Upper lobe of right lung (tissue), 1 donor: ENCODE results near the gene PGR. TPM values are rescaled to one million over a fixed set of nuclear protein-coding genes. Genes with fewer than 3 reads are reported as not detected.

Experiments
- ATAC-seq: fragments of 200-7000 bp; cut with Tn5 transposase; one replicate; pipeline ENCODE4 v1.9.1; 2020; ENCODE audit warnings: mild to moderate bottlenecking, moderate library complexity
- DNase-seq: peaks from one replicate; pipeline ENCODE4 v3.0.0-alpha.2; 2020
- H3K27ac ChIP-seq: fragments of 200-600 bp; one replicate; pipeline ENCODE4 v1.8.0; 2022
- H3K27me3 ChIP-seq: fragments of 200-600 bp; one replicate; pipeline ENCODE4 v1.8.0; 2022; ENCODE audit warnings: mild to moderate bottlenecking
- H3K36me3 ChIP-seq: fragments of 200-600 bp; one replicate; pipeline ENCODE4 v1.8.0; 2022
- H3K4me1 ChIP-seq: fragments of 200-600 bp; one replicate; pipeline ENCODE4 v1.8.0; 2022
- H3K4me3 ChIP-seq: fragments of 200-600 bp; one replicate; pipeline ENCODE4 v1.8.0; 2022; ENCODE audit warnings: mild to moderate bottlenecking
- H3K9me3 ChIP-seq: fragments of 200-600 bp; one replicate; pipeline ENCODE4 v1.8.0; 2022
- CTCF ChIP-seq: fragments of 200-600 bp; IDR thresholded peaks from one replicate; pipeline ENCODE4 v1.8.0; 2022; ENCODE audit warnings: antibody characterized with exemption
- intact Hi-C: fragments of 100-400 bp; cut with DNase I; formaldehyde crosslinking; loops from one replicate; pipeline ENCODE4 v1.11.0; 2022
- total RNA-seq: library from RNA; stranded (reverse); fragmentation: NEBNext Ultra II Directional; extraction: Animal tissue kit (Norgen Biotek cat#: 25700); gene quantifications from one replicate; pipeline ENCODE4 v1.2.1, GENCODE V29; 2021
- donor health status: DM: no; HTN: yes; CAD: no; lungs with severe emphysema.

The PGR gene
- total RNA-seq, 1 donor from 2014 or later: 3.0 TPM

DNA sequence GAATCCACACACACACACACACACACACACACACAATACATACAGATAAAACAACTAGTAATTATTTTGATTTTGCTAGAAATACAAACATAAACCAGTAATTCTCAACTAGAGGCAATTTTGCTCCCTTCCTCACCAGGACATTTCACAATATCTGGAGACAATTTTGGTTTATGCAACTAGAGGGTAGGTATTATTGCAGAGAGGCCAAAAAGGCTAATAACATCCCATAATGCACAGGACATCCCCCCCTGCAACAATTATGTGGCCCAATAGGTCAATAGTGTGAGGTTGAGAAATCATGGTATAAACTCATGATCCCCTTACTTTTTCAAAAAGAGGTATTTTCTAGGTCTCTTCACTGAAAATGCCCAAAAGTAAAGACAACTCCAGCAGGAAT is 29.0 kb downstream of the PGR start:
- H3K4me3 ChIP-seq: no peak overlapping the region
- H3K36me3 ChIP-seq: no peaks in the 10 kb centered on the region
- H3K4me1 ChIP-seq: no peaks in the 10 kb centered on the region
- DNase-seq (no peak), ATAC-seq (no peak)
- no peaks in the 10 kb centered on the region for H3K9me3 ChIP-seq
- intact Hi-C loops: no loop called here
- no peak for TF ChIP-seq CTCF
- H3K27ac ChIP-seq: no peak overlapping the region
- no peaks in the 10 kb centered on the region for H3K27me3 ChIP-seq

DNA sequence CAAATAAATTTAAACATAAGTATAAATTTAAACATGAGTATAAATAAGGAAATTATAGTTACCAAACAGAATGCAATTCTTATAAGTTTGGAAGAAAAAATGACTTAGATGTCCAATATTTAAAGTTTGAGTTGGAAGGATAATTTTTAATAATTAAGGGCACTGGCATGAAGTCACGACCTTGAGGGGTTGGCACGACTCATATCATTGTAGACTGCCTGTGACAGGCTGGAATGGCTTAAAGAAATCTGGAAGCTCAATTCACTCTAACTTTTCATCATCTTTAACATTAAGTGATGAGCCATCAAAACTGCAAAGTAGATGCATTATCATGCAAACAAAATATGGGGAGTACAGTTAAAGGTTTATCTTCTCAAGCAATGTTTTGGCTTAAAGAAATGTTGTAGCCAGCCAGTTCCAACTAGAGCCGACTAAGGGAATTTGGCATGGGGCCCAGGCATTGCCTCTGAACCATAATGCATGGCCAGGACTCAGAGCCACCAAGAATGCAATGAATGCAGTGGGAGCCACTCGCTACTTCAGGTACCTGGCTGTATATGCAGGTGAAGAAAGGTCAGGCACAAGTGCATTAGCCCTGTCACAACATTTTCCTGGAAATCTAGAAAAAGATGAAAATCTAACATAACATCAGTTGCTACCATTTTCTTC is 33.4 kb downstream of the PGR start:
- Histone ChIP-seq H3K36me3 (no peaks in the 10 kb centered on the region), H3K27ac (no peak overlapping the region), H3K27me3 (no peaks in the 10 kb centered on the region), H3K4me1 (no peaks in the 10 kb centered on the region), H3K9me3 (no peaks in the 10 kb centered on the region), H3K4me3 (no peak overlapping the region)
- ATAC-seq (no peak), DNase-seq (no peak)
- intact Hi-C loops: no loop called here
- no peak for TF ChIP-seq CTCF

- Histone ChIP-seq H3K4me1 (no peaks in the 10 kb centered on the region), H3K4me3 (no peak overlapping the region), H3K9me3 (no peaks in the 10 kb centered on the region), H3K36me3 (no peaks in the 10 kb centered on the region), H3K27me3 (no peaks in the 10 kb centered on the region), H3K27ac (no peak overlapping the region)
- TF ChIP-seq CTCF: no peak
- ATAC-seq: no peak
- intact Hi-C loops: no loop called here
- no peak for DNase-seq
These were observed 37.8 kb downstream of the PGR start for GRCh38 chr11:101091781-101092180.

GRCh38 chr11:101090679-101091270 is 38.8 kb downstream of the PGR start:
- no peak for ATAC-seq
- Histone ChIP-seq H3K4me3 (no peak overlapping the region), H3K27ac (no peak overlapping the region), H3K9me3 (no peaks in the 10 kb centered on the region), H3K4me1 (no peaks in the 10 kb centered on the region), H3K36me3 (no peaks in the 10 kb centered on the region), H3K27me3 (no peaks in the 10 kb centered on the region)
- intact Hi-C loops: no loop called here
- TF ChIP-seq CTCF: no peak
- no peak for DNase-seq

GRCh38 chr11:101083335-101083734 is 46.3 kb downstream of the PGR start:
- DNase-seq: no peak
- intact Hi-C loops: no loop called here
- no peak for TF ChIP-seq CTCF
- Histone ChIP-seq H3K27ac (no peak overlapping the region), H3K36me3 (no peaks in the 10 kb centered on the region), H3K27me3 (no peaks in the 10 kb centered on the region), H3K4me1 (no peaks in the 10 kb centered on the region), H3K9me3 (no peaks in the 10 kb centered on the region), H3K4me3 (no peak overlapping the region)
- no peak for ATAC-seq
